H9 (cell line): ENCODE data around the gene ST6GALNAC1. TPM values are rescaled to one million over a fixed set of nuclear protein-coding genes. Genes with fewer than 3 reads are reported as not detected.
A peak's percentile ranks its signal among the peaks of the same experiment; 100 is the strongest.

Experiments used
- DNase-seq: peaks from one replicate; pipeline ENCODE4 v3.0.0-alpha.2; 2017
- H2AFZ ChIP-seq: one replicate; pipeline ENCODE4 v1.6.1; 2013; ENCODE audit warnings: mild to moderate bottlenecking, low read length, control low read depth, moderate library complexity
- H2AK5ac ChIP-seq: 2 replicates; pipeline ENCODE4 v1.6.1; 2013; ENCODE audit warnings: low read length, control low read depth, mixed read lengths; ENCODE audit not compliant: insufficient read length
- H2BK120ac ChIP-seq: one replicate; pipeline ENCODE4 v1.6.1; 2013; ENCODE audit warnings: low read depth, mild to moderate bottlenecking, low read length, control low read depth, inconsistent platforms; ENCODE audit not compliant: poor library complexity, severe bottlenecking
- H2BK12ac ChIP-seq: 2 replicates; pipeline ENCODE4 v1.6.1; 2013; ENCODE audit warnings: low read length, control low read depth, mixed read lengths, low read depth; ENCODE audit not compliant: insufficient read length
- H2BK15ac ChIP-seq: 2 replicates; pipeline ENCODE4 v1.6.1; 2013; ENCODE audit warnings: low read depth, low read length, control low read depth
- H2BK20ac ChIP-seq: one replicate; pipeline ENCODE4 v1.6.1; 2013; ENCODE audit warnings: low read depth, mild to moderate bottlenecking, low read length, control low read depth, inconsistent platforms; ENCODE audit not compliant: poor library complexity, severe bottlenecking
- H2BK5ac ChIP-seq: 2 replicates; pipeline ENCODE4 v1.6.1; 2013; ENCODE audit warnings: low read length, control low read depth, mixed read lengths; ENCODE audit not compliant: insufficient read length
- H3K14ac ChIP-seq: 2 replicates; pipeline ENCODE4 v1.6.1; 2013; ENCODE audit warnings: low read length, control low read depth; ENCODE audit not compliant: insufficient read depth
- H3K18ac ChIP-seq: 2 replicates; pipeline ENCODE4 v1.6.1; 2013; ENCODE audit warnings: low read depth, mild to moderate bottlenecking, mixed read lengths, low read length, control low read depth; ENCODE audit not compliant: insufficient read length
- H3K23ac ChIP-seq: 2 replicates; pipeline ENCODE4 v1.6.1; 2013; ENCODE audit warnings: low read length, control low read depth, mixed read lengths, low read depth; ENCODE audit not compliant: insufficient read length
- H3K23me2 ChIP-seq: 2 replicates; pipeline ENCODE4 v1.6.1; 2013; ENCODE audit warnings: low read depth, mild to moderate bottlenecking, mixed read lengths, low read length, control low read depth; ENCODE audit not compliant: insufficient read length, poor library complexity, severe bottlenecking
- H3K27ac ChIP-seq: 2 replicates; pipeline ENCODE4 v1.5.1; 2013; ENCODE audit warnings: low read length, control low read depth, mixed read lengths, low read depth; ENCODE audit not compliant: insufficient read length
- H3K27me3 ChIP-seq: 2 replicates; pipeline ENCODE4 v1.6.1; 2013; ENCODE audit warnings: low read length, control low read depth, inconsistent platforms; ENCODE audit not compliant: insufficient read depth
- H3K4ac ChIP-seq: 2 replicates; pipeline ENCODE4 v1.6.1; 2013; ENCODE audit warnings: low read depth, mild to moderate bottlenecking, control low read depth, inconsistent platforms, low read length, moderate library complexity
- H3K4me1 ChIP-seq: 2 replicates; pipeline ENCODE4 v1.6.1; 2013; ENCODE audit warnings: low read length, control low read depth, inconsistent platforms; ENCODE audit not compliant: insufficient read depth
- H3K4me2 ChIP-seq: 2 replicates; pipeline ENCODE4 v1.6.1; 2013; ENCODE audit warnings: low read length, control low read depth, mixed read lengths; ENCODE audit not compliant: insufficient read length, insufficient read depth
- H3K56ac ChIP-seq: 2 replicates; pipeline ENCODE4 v1.6.1; 2013; ENCODE audit warnings: low read depth, mild to moderate bottlenecking, mixed read lengths, low read length, control low read depth; ENCODE audit not compliant: insufficient read length
- H3K79me1 ChIP-seq: 2 replicates; pipeline ENCODE4 v1.6.1; 2013; ENCODE audit warnings: low read depth, mild to moderate bottlenecking, moderate library complexity, low read length, control low read depth, inconsistent platforms; ENCODE audit not compliant: insufficient read depth, poor library complexity, severe bottlenecking
- H3K79me2 ChIP-seq: 2 replicates; pipeline ENCODE4 v1.6.1; 2013; ENCODE audit warnings: low read length, control low read depth, inconsistent platforms; ENCODE audit not compliant: insufficient read depth
- H3K9ac ChIP-seq: 2 replicates; pipeline ENCODE4 v1.6.1; 2013; ENCODE audit warnings: low read length, control low read depth, mixed read lengths; ENCODE audit not compliant: insufficient read length; ENCODE audit errors: extremely low read depth
- H3K9me3 ChIP-seq: one replicate; pipeline ENCODE4 v1.6.1; 2013; ENCODE audit warnings: low read depth, low read length, inconsistent platforms; ENCODE audit not compliant: control insufficient read depth
- H3T11ph ChIP-seq: one replicate; pipeline ENCODE4 v1.6.1; 2013; ENCODE audit warnings: mild to moderate bottlenecking, low read length, control low read depth, inconsistent platforms
- H4K20me1 ChIP-seq: one replicate; pipeline ENCODE4 v1.6.1; 2013; ENCODE audit not compliant: control insufficient read depth, insufficient read length, insufficient read depth
- H4K5ac ChIP-seq: 2 replicates; pipeline ENCODE4 v1.6.1; 2013; ENCODE audit warnings: low read depth, mild to moderate bottlenecking, mixed read lengths, low read length, control low read depth; ENCODE audit not compliant: insufficient read length
- H4K8ac ChIP-seq: replicated peaks from 2 replicates; pipeline ENCODE4 v1.6.1; 2013; ENCODE audit warnings: low read length, control low read depth, mixed read lengths, low read depth; ENCODE audit not compliant: insufficient read length
- H4K91ac ChIP-seq: 2 replicates; pipeline ENCODE4 v1.6.1; 2013; ENCODE audit warnings: low read depth, mild to moderate bottlenecking, moderate library complexity, mixed read lengths, low read length, control low read depth; ENCODE audit not compliant: insufficient read length
- H3K27ac Mint-ChIP-seq, 3 experiments: 2 replicates in 2 of 3; 3 replicates in 1 of 3; pipeline ENCODE4 v1.8.0; 2020 to 2021; ENCODE audit warnings: mixed read lengths in 3 of 3, mild to moderate bottlenecking in 1 of 3, moderate library complexity in 1 of 3
- H3K27me3 Mint-ChIP-seq: 2 replicates; pipeline ENCODE4 v1.8.0; 2021; ENCODE audit warnings: low read depth, mild to moderate bottlenecking, moderate library complexity, mixed read lengths
- H3K36me3 Mint-ChIP-seq, 3 experiments: 2 replicates in 2 of 3; 3 replicates in 1 of 3; pipeline ENCODE4 v1.8.0; 2020 to 2021; ENCODE audit warnings: low read depth in 3 of 3, mixed read lengths in 3 of 3; ENCODE audit not compliant: insufficient read depth in 1 of 3
- H3K4me1 Mint-ChIP-seq, 2 experiments: 2 replicates each; pipeline ENCODE4 v1.8.0; 2020; ENCODE audit warnings: mixed read lengths in 2 of 2
- H3K4me3 Mint-ChIP-seq, 2 experiments: 2 replicates in 1 of 2; 3 replicates in 1 of 2; pipeline ENCODE4 v1.8.0; 2020 to 2021; ENCODE audit warnings: mild to moderate bottlenecking in 2 of 2, mixed read lengths in 2 of 2, moderate library complexity in 1 of 2
- H3K9me3 Mint-ChIP-seq, 2 experiments: 2 replicates in 1 of 2; 3 replicates in 1 of 2; pipeline ENCODE4 v1.8.0; 2020; ENCODE audit warnings: mild to moderate bottlenecking in 2 of 2, mixed read lengths in 2 of 2, moderate library complexity in 1 of 2
- CTCF ChIP-seq: fragments of 200-600 bp; sonication (generic); conservative IDR thresholded peaks from 3 replicates; pipeline ENCODE4 v1.8.0; 2021; ENCODE audit warnings: antibody characterized with exemption, mild to moderate bottlenecking
- WGBS: extraction: QIAGEN DNeasy Blood & Tissue Kit; methylation state at CpG from one replicate; pipeline ENCODE4 v1.1.7; 2013; ENCODE audit warnings: missing lambda C conversion rate, low lambda C conversion rate, mixed read lengths; ENCODE audit not compliant: insufficient read length; ENCODE audit errors: extremely low coverage; 5-methylcytosine and 5-hydroxymethylcytosine counted together
- total RNA-seq: library from RNA; stranded (reverse); gene quantifications from 2 replicates; pipeline ENCODE4 v1.2.1, GENCODE V29; 2021

Gene ST6GALNAC1
- total RNA-seq, 1 experiment from 2014 or later: not detected

- no peak overlapping the region for H3K23ac ChIP-seq
- no peak overlapping the region for H2BK12ac ChIP-seq
- peaks cover 2% of the 10 kb centered on the region for H4K20me1 ChIP-seq
- H3K4me1 ChIP-seq: peaks cover 5% of the 10 kb centered on the region
- H3K79me1 ChIP-seq: no peaks in the 10 kb centered on the region
- Mint-ChIP-seq H3K9me3 (no peaks in the 10 kb centered on the region), H3K4me1 (peaks cover 18 to 26% of the 10 kb centered on the region in 2 experiments), H3K27ac (peak overlapping the region; percentile 78 to 95 (median 91); a peak in 5 of 7 replicates), H3K36me3 (no peaks in the 10 kb centered on the region), H3K4me3 (peak overlapping the region; percentile 87 to 92), H3K27me3 (no peaks in the 10 kb centered on the region; the same call in 1 of the 2 replicates)
- no peaks in the 10 kb centered on the region for H3K79me2 ChIP-seq
- H2AK5ac ChIP-seq: no peak overlapping the region
- no peak overlapping the region for H3T11ph ChIP-seq
- H3K56ac ChIP-seq: no peak overlapping the region
- H2BK5ac ChIP-seq: no peak overlapping the region
- no peak for TF ChIP-seq CTCF
- H4K91ac ChIP-seq: no peak overlapping the region
- no peak overlapping the region for H2BK20ac ChIP-seq
- H3K9ac ChIP-seq: peak overlapping the region; percentile 80
- no peak overlapping the region for H4K5ac ChIP-seq
- no peak for DNase-seq
- no peak overlapping the region for H3K4ac ChIP-seq
- no peak overlapping the region for H4K8ac ChIP-seq
- H3K18ac ChIP-seq: no peak overlapping the region
- H3K9me3 ChIP-seq: no peaks in the 10 kb centered on the region
- H3K14ac ChIP-seq: no peak overlapping the region; the same call in 1 of the 2 replicates
- WGBS: no CpG with 5 or more reads among the region's 19 CpGs
- peaks cover 4% of the 10 kb centered on the region for H3K23me2 ChIP-seq
- no peak overlapping the region for H2BK120ac ChIP-seq
- H3K4me2 ChIP-seq: peak overlapping the region; percentile 96
- H2AFZ ChIP-seq: peak overlapping the region; percentile 34
- no peak overlapping the region for H2BK15ac ChIP-seq
- no peaks in the 10 kb centered on the region for H3K27me3 ChIP-seq
- no peak overlapping the region for H3K27ac ChIP-seq
Observed at GRCh38 chr17:76671912-76672262, 28.3 kb upstream of the ST6GALNAC1 start.
